ENCODE data around the gene ANKH. TPM values are rescaled to one million over a fixed set of nuclear protein-coding genes. Genes with fewer than 3 reads are reported as not detected.

The ANKH gene
- total RNA-seq, 1 experiment from 2014 or later = 16.9 TPM

- POLR2A ChIA-PET = no interaction called here
- Mint-ChIP-seq H3K27ac (no peak overlapping the region), H3K4me1 (peaks cover 37% of the 10 kb centered on the region), H3K9me3 (no peaks in the 10 kb centered on the region), H3K4me3 (no peak overlapping the region), H3K36me3 (no peaks in the 10 kb centered on the region), H3K27me3 (ENCODE audit: low read depth) (no peaks in the 10 kb centered on the region)
- TF ChIP-seq TEAD4 (CRISPR knock-in tag; IDR thresholded peaks at IDR 0.05) (no peak), NR1H2 (CRISPR knock-in tag; IDR thresholded peaks at IDR 0.05) (no peak), GTF2I (CRISPR knock-in tag; conservative IDR thresholded peaks at IDR 0.05) (no peak), ARID4B (CRISPR knock-in tag; IDR thresholded peaks at IDR 0.05; ENCODE audit: borderline replicate concordance) (no peak), MYBL2 (CRISPR knock-in tag; IDR thresholded peaks at IDR 0.05) (no peak), SOX15 (CRISPR knock-in tag; IDR thresholded peaks at IDR 0.05) (no peak), ELF4 (CRISPR knock-in tag; IDR thresholded peaks at IDR 0.05; ENCODE audit: low read depth) (no peak), CTCF (IDR thresholded peaks at IDR 0.05) (no peak)
- TF ChIP-seq, protein P1, sequence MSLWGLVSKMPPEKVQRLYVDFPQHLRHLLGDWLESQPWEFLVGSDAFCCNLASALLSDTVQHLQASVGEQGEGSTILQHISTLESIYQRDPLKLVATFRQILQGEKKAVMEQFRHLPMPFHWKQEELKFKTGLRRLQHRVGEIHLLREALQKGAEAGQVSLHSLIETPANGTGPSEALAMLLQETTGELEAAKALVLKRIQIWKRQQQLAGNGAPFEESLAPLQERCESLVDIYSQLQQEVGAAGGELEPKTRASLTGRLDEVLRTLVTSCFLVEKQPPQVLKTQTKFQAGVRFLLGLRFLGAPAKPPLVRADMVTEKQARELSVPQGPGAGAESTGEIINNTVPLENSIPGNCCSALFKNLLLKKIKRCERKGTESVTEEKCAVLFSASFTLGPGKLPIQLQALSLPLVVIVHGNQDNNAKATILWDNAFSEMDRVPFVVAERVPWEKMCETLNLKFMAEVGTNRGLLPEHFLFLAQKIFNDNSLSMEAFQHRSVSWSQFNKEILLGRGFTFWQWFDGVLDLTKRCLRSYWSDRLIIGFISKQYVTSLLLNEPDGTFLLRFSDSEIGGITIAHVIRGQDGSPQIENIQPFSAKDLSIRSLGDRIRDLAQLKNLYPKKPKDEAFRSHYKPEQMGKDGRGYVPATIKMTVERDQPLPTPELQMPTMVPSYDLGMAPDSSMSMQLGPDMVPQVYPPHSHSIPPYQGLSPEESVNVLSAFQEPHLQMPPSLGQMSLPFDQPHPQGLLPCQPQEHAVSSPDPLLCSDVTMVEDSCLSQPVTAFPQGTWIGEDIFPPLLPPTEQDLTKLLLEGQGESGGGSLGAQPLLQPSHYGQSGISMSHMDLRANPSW (CRISPR knock-in tag; conservative IDR thresholded peaks at IDR 0.05; ENCODE audit: low read depth) = no peak
- TF ChIP-seq, protein P2, sequence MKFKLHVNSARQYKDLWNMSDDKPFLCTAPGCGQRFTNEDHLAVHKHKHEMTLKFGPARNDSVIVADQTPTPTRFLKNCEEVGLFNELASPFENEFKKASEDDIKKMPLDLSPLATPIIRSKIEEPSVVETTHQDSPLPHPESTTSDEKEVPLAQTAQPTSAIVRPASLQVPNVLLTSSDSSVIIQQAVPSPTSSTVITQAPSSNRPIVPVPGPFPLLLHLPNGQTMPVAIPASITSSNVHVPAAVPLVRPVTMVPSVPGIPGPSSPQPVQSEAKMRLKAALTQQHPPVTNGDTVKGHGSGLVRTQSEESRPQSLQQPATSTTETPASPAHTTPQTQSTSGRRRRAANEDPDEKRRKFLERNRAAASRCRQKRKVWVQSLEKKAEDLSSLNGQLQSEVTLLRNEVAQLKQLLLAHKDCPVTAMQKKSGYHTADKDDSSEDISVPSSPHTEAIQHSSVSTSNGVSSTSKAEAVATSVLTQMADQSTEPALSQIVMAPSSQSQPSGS (CRISPR knock-in tag; IDR thresholded peaks at IDR 0.05; ENCODE audit: borderline replicate concordance, low read depth) = no peak
- TF ChIP-seq, protein P3, sequence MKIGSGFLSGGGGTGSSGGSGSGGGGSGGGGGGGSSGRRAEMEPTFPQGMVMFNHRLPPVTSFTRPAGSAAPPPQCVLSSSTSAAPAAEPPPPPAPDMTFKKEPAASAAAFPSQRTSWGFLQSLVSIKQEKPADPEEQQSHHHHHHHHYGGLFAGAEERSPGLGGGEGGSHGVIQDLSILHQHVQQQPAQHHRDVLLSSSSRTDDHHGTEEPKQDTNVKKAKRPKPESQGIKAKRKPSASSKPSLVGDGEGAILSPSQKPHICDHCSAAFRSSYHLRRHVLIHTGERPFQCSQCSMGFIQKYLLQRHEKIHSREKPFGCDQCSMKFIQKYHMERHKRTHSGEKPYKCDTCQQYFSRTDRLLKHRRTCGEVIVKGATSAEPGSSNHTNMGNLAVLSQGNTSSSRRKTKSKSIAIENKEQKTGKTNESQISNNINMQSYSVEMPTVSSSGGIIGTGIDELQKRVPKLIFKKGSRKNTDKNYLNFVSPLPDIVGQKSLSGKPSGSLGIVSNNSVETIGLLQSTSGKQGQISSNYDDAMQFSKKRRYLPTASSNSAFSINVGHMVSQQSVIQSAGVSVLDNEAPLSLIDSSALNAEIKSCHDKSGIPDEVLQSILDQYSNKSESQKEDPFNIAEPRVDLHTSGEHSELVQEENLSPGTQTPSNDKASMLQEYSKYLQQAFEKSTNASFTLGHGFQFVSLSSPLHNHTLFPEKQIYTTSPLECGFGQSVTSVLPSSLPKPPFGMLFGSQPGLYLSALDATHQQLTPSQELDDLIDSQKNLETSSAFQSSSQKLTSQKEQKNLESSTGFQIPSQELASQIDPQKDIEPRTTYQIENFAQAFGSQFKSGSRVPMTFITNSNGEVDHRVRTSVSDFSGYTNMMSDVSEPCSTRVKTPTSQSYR (CRISPR knock-in tag; IDR thresholded peaks at IDR 0.05) = no peak
- DNase-seq (ENCODE audit: low spot score) (no peak), ATAC-seq (no peak)
- CTCF ChIA-PET = interaction anchor here (1.3 kb wide), 1 partner anchor 93 kb away, joined by 3 read pairs; no protein-coding TSS in a partner anchor
Measured at GRCh38 chr5:14741131-14741530, 130.4 kb downstream of the ANKH start.

- POLR2A ChIA-PET = no interaction called here
Measured at GRCh38 chr5:14739981-14740380, 131.6 kb downstream of the ANKH start.

More at GRCh38 chr5:14739981-14740380, 131.6 kb downstream of the ANKH start:
- TF ChIP-seq NR2C2 (CRISPR knock-in tag; IDR thresholded peaks at IDR 0.05) (no peak), E2F4 (CRISPR knock-in tag; IDR thresholded peaks at IDR 0.05; ENCODE audit: borderline replicate concordance, low read depth) (no peak), MYBL2 (CRISPR knock-in tag; IDR thresholded peaks at IDR 0.05) (no peak), ELF4 (CRISPR knock-in tag; IDR thresholded peaks at IDR 0.05; ENCODE audit: low read depth) (no peak), CREM (CRISPR knock-in tag; IDR thresholded peaks at IDR 0.05) (no peak), FOXK1 (CRISPR knock-in tag; IDR thresholded peaks at IDR 0.05) (no peak)
- Mint-ChIP-seq H3K27ac (no peak overlapping the region), H3K36me3 (no peaks in the 10 kb centered on the region), H3K4me3 (no peak overlapping the region), H3K27me3 (ENCODE audit: low read depth) (no peaks in the 10 kb centered on the region), H3K4me1 (peaks cover 37% of the 10 kb centered on the region), H3K9me3 (no peaks in the 10 kb centered on the region)
- DNase-seq (ENCODE audit: low spot score) = no peak
- CTCF ChIA-PET = interaction anchor here (1.3 kb wide), 1 partner anchor 91 kb away, joined by 3 read pairs; no protein-coding TSS in a partner anchor
- ATAC-seq = peak; percentile 29; the same call in 1 of the 2 replicates
